Duodenal mucosa (tissue), 2 donors: ENCODE data around the gene ADCY10.

Source experiments
- H3K27ac ChIP-seq: one replicate; pipeline ENCODE4 v1.7.0; 2013; ENCODE audit warnings: low read depth, low read length
- H3K27me3 ChIP-seq, 2 donors: one replicate each; pipeline ENCODE4 v1.7.0; 2013; ENCODE audit warnings: low read length in 2 of 2, control low read depth in 1 of 2; ENCODE audit not compliant: insufficient read depth in 2 of 2, control insufficient read depth in 1 of 2
- H3K36me3 ChIP-seq, 2 donors: one replicate each; pipeline ENCODE4 v1.7.0; 2013; ENCODE audit warnings: low read length in 2 of 2, control low read depth in 1 of 2; ENCODE audit not compliant: insufficient read depth in 2 of 2, control insufficient read depth in 1 of 2
- H3K4me1 ChIP-seq, 2 donors: one replicate each; pipeline ENCODE4 v1.7.0; 2013; ENCODE audit warnings: low read length in 2 of 2, control low read depth in 1 of 2; ENCODE audit not compliant: insufficient read depth in 2 of 2, control insufficient read depth in 1 of 2
- H3K4me3 ChIP-seq, 2 donors: one replicate each; pipeline ENCODE4 v1.7.0; 2013; ENCODE audit warnings: low read length in 2 of 2, low read depth in 1 of 2
- H3K9ac ChIP-seq, 2 donors: one replicate each; pipeline ENCODE4 v1.7.0; 2013; ENCODE audit warnings: low read length in 2 of 2, low read depth in 1 of 2
- H3K9me3 ChIP-seq, 2 donors: one replicate each; pipeline ENCODE4 v1.7.0; 2013; ENCODE audit warnings: low read length in 2 of 2, control low read depth in 1 of 2; ENCODE audit not compliant: control insufficient read depth in 1 of 2

The ADCY10 gene

GRCh38 chr1:167762061-167762746 is 151.7 kb downstream of the ADCY10 start:
- Histone ChIP-seq H3K4me1 (peaks cover 0 to 30% of the 10 kb centered on the region in 2 donors), H3K9me3 (no peaks in the 10 kb centered on the region), H3K27ac (no peak overlapping the region), H3K4me3 (no peak overlapping the region), H3K27me3 (no peaks in the 10 kb centered on the region), H3K36me3 (peaks cover 6 to 11% of the 10 kb centered on the region in 2 donors), H3K9ac (no peak overlapping the region)

GRCh38 chr1:167761400-167761799 is 152.5 kb downstream of the ADCY10 start:
- Histone ChIP-seq H3K9ac (no peak overlapping the region), H3K36me3 (peaks cover under 1 to 4% of the 10 kb centered on the region in 2 donors), H3K9me3 (no peaks in the 10 kb centered on the region), H3K27ac (no peak overlapping the region), H3K4me1 (peaks cover 7 to 37% of the 10 kb centered on the region in 2 donors), H3K4me3 (no peak overlapping the region), H3K27me3 (no peaks in the 10 kb centered on the region)
